HCT116 (cell line): ENCODE results near the gene HNRNPAB.

ENCODE experiments used
- ATF3 ChIP-seq: IDR thresholded peaks from 2 replicates; pipeline ENCODE4 v1.6.1; 2012
- CEBPB ChIP-seq: IDR thresholded peaks from 2 replicates; pipeline ENCODE4 v1.6.1; 2012; ENCODE audit warnings: low read depth
- JUND ChIP-seq: IDR thresholded peaks from 2 replicates; pipeline ENCODE4 v1.6.1; 2012
- SP1 ChIP-seq: IDR thresholded peaks from 2 replicates; pipeline ENCODE4 v1.6.1; 2012; ENCODE audit warnings: low read depth
- TF ChIP-seq, protein P1 (sequence below), 3 experiments: fragments of 200-600 bp in 1 of 3; sonication (generic) in 1 of 3; IDR thresholded peaks in 2 of 3; conservative IDR thresholded peaks in 1 of 3; 2 replicates each; pipeline ENCODE4 v1.5.1; 2012 to 2017; ENCODE audit warnings: low read depth in 2 of 3, low read length in 2 of 3, antibody characterized with exemption in 1 of 3, borderline replicate concordance in 1 of 3, control low read depth in 1 of 3, mild to moderate bottlenecking in 1 of 3, mixed read lengths in 1 of 3, mixed run types in 1 of 3, moderate library complexity in 1 of 3; ENCODE audit not compliant: insufficient read depth in 1 of 3

- TF ChIP-seq JUND (no peak), CEBPB (no peak), SP1 (no peak), ATF3 (no peak)
- TF ChIP-seq, protein P1, sequence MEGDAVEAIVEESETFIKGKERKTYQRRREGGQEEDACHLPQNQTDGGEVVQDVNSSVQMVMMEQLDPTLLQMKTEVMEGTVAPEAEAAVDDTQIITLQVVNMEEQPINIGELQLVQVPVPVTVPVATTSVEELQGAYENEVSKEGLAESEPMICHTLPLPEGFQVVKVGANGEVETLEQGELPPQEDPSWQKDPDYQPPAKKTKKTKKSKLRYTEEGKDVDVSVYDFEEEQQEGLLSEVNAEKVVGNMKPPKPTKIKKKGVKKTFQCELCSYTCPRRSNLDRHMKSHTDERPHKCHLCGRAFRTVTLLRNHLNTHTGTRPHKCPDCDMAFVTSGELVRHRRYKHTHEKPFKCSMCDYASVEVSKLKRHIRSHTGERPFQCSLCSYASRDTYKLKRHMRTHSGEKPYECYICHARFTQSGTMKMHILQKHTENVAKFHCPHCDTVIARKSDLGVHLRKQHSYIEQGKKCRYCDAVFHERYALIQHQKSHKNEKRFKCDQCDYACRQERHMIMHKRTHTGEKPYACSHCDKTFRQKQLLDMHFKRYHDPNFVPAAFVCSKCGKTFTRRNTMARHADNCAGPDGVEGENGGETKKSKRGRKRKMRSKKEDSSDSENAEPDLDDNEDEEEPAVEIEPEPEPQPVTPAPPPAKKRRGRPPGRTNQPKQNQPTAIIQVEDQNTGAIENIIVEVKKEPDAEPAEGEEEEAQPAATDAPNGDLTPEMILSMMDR (IDR thresholded peaks at IDR 0.05 in 2 of 3, conservative IDR thresholded peaks at IDR 0.05 in 1 of 3; ENCODE audit: borderline replicate concordance in 1 of 3, insufficient read depth in 1 of 3, low read depth in 2 of 3, low read length in 2 of 3), result no peak
Measured at GRCh38 chr5:178204935-178205748, 809 bp downstream of the HNRNPAB start.
